Endometrium (tissue), 2 donors: ENCODE data around the gene PCBP4.
"Not testable (repeated sequence)": the region's sequence is repeated elsewhere in the genome, so short reads cannot be mapped to it uniquely, and the experiment has no call there.

Source experiments
- FAIRE-seq: peaks from 2 replicates; lab custom pipeline; 2012; peaks lifted over from hg19 to GRCh38; lab: Jason Lieb, UNC
- donor health status: control.
- donor health status: control.

The PCBP4 gene

GRCh38 chr3:51937611-51938450 lies 29.4 kb downstream of the PCBP4 start:
- no peak for FAIRE-seq

- FAIRE-seq = no peak
Observed at GRCh38 chr3:51937014-51937413, 30.2 kb downstream of the PCBP4 start.

GRCh38 chr3:51935886-51936755 lies 31.1 kb downstream of the PCBP4 start:
- no peak for FAIRE-seq

- no peak for FAIRE-seq
Observed at GRCh38 chr3:51934991-51935885, 32.0 kb downstream of the PCBP4 start.

- FAIRE-seq = no peak
Observed at GRCh38 chr3:51934139-51934850, 33.0 kb downstream of the PCBP4 start.

- no peak for FAIRE-seq
Observed at GRCh38 chr3:51933471-51934138, 33.6 kb downstream of the PCBP4 start.

- FAIRE-seq = no peak
Observed at GRCh38 chr3:51932471-51933370, 34.5 kb downstream of the PCBP4 start.

GRCh38 chr3:51931756-51932155 lies 35.5 kb downstream of the PCBP4 start:
- no peak for FAIRE-seq

- no peak for FAIRE-seq
Observed at GRCh38 chr3:51930439-51930838, 36.8 kb downstream of the PCBP4 start.

- FAIRE-seq = no peak
Observed at GRCh38 chr3:51929420-51930003, 37.7 kb downstream of the PCBP4 start.

GRCh38 chr3:51928981-51929380 lies 38.3 kb downstream of the PCBP4 start:
- FAIRE-seq = not testable (repeated sequence)

GRCh38 chr3:51928438-51928837 lies 38.8 kb downstream of the PCBP4 start:
- no peak for FAIRE-seq

- no peak for FAIRE-seq
Observed at GRCh38 chr3:51927061-51927977, 39.9 kb downstream of the PCBP4 start.

GRCh38 chr3:51921081-51921578 lies 46.1 kb downstream of the PCBP4 start:
- no peak for FAIRE-seq

GRCh38 chr3:51916418-51916817 lies 50.8 kb downstream of the PCBP4 start:
- FAIRE-seq = no peak

GRCh38 chr3:51908026-51908425 lies 59.2 kb downstream of the PCBP4 start:
- no peak for FAIRE-seq
